Glomerular endothelial cell (primary cell): ENCODE measurements around the gene SERTAD2. TPM values are rescaled to one million over a fixed set of nuclear protein-coding genes. Genes with fewer than 3 reads are reported as not detected.

Experiments
- DNase-seq: peaks from one replicate; pipeline ENCODE4 v3.0.0-alpha.2; 2011; ENCODE audit warnings: low read depth, low spot score; ENCODE audit errors: extremely low read depth
- total RNA-seq: library from RNA; depleted of rRNA; stranded (reverse); fragments of >200 nt; gene quantifications from 2 replicates; pipeline ENCODE4 v1.2.3, GENCODE V29; 2015

The SERTAD2 gene
- total RNA-seq, 1 donor from 2014 or later, result 15.6 TPM

DNA sequence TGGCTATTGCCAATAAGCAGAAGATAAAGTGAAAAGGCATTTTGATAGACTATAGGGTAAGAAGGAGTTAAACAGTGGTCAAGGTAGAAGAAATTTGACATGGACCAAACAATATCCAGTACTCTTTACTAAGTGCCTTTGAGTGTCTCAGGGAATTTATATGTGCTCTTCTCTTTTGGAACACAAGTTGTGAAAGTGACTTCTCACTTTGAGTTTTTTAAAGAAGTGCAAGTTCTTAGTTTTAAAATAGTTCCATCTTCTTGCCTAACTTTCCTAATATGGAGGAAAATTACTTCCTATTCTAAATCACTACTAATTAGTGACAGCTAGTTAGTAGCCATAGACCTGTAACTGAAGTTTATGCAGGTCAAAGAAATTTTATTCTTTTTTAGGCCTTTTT lies 66.2 kb downstream of the SERTAD2 start:
- DNase-seq, result no peak

DNA sequence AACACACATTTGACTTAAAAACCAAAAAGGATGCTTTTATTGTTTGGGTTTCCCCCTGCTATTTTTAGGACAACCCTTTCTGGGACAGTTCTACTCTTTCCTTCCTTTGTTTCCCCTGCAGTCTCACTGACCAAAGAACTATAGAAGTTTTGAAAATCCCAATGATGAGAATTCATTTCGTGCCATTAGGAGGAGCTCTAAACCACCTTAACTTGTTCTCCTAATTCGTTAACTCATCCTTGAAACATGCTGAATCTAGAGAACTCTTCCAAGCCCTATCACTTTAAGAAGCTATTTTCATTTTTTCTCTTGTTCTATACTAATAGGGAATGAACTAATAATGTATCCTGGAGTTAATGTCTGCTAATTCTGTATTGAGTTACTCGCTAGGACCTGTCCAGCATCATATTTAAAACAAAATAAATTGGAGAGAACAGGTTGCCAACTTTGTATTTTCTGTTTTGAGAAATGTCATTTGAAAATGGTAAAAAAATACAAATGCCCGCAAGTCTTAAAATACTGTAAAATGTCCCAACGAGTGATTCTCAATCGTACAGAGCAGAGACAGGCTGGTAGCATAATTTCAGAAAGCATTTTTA lies 66.7 kb downstream of the SERTAD2 start:
- DNase-seq, result peak; percentile 18

DNA sequence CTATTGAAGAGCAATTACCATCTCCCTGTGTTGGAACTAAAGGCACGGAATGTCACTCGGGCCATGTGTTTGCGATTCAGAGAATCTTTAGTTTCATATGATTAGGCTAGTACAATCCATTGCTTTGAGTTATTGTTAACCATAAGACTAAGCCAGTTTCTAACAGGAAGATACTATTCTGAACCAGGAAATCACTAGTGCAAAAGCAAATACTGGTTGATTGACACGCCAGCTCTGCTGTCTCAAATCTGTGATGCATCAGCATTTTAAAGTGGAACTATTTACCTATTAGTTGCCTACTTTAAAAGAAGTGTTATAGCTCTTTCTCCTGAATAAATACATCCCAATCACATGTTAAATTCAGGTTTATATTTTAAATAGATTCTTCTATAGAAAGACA lies 67.7 kb downstream of the SERTAD2 start:
- DNase-seq, result no peak

DNA sequence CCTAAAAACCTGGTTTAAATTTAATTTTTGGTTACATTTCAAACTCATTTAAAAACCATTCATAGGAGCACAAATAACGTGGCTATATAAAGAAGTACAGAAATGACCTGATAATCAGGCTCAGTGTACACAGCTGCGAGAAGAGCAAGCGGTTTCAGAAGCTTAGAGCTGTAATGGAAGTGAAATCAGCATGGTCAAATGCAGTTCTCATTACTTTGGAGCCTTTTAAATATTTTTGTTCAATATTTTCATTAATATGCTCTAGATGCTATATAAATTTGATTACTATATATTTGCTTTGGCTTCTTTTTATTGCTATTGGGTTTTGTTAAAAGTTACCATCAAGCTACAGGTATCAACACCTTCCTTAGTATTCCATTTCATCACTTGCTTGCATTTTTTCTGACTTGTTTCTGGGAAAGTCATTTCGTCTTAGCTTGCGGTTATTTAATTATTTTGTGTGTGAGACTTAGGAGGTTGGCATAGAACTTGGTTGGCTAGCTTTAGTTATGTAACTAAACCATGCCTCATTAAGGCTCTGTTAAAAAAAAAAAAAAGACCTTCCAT lies 70.9 kb downstream of the SERTAD2 start:
- no peak for DNase-seq

- no peak for DNase-seq
These were observed 71.8 kb downstream of the SERTAD2 start for GRCh38 chr2:64581777-64582539.

Other genes starting within 250 kb of the SERTAD2 start
- gene LGALSL, start 199.8 kb downstream of the SERTAD2 start, total RNA-seq, result 3.6 and 7.8 TPM in 2 replicates
- gene AFTPH, start 129.6 kb downstream of the SERTAD2 start, total RNA-seq, result 18.1 and 22.4 TPM in 2 replicates